GM10248 (cell line): Measurements from ENCODE around the gene PLEKHA7.
"Not testable (repeated sequence)": the region's sequence is repeated elsewhere in the genome, so short reads cannot be mapped to it uniquely, and the experiment has no call there.

Experiments
- CTCF ChIA-PET: fragments of 300-600 bp; sonication (Branson Sonifier 250); formaldehyde crosslinking; extraction: SDS; loops from one replicate; lab custom pipeline; 2021; ENCODE audit warnings: antibody characterized with exemption; lab: Yijun Ruan, JAX
- POLR2A ChIA-PET: fragments of 350-650 bp; sonication (Branson Sonifier 250); formaldehyde crosslinking; extraction: SDS; loops from one replicate; lab custom pipeline; 2020; ENCODE audit warnings: antibody characterized with exemption; lab: Yijun Ruan, JAX
- DNase-seq: peaks from one replicate; pipeline ENCODE4 v3.0.0; 2012; ENCODE audit errors: extremely low spot score
- TF ChIP-seq, protein P1 (sequence below): IDR thresholded peaks from 2 replicates; pipeline ENCODE4 v1.5.1; 2012; ENCODE audit warnings: mild to moderate bottlenecking, low read depth; ENCODE audit errors: extremely low read depth, missing control alignments, control extremely low read depth

The PLEKHA7 gene

DNA sequence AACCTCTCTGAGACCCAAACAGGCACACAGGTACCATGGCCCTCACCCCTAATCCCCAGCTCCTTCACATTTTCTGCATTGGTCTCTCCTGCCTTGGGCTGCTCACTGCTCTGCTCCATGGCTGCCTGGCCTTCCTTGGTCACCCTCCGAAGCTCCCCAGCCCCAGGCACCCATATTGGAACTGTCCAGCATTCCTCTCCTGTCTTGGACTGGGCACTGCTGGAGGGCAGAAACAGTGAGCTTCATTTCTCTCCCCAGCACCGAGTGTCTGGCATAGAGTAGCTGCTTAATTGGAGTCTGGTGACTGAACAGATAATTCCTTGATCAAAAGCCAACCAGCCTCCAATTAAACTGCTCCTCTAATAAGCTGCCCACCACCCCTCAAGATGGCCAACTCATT, 13.2 kb downstream of the PLEKHA7 start:
- CTCF ChIA-PET: interaction anchor here (0.9 to 1.9 kb wide), 7 partner anchors 10 to 62 kb away, joined by 3 to 7 read pairs (median 3); no protein-coding TSS in a partner anchor
- no peak for DNase-seq
- POLR2A ChIA-PET: no interaction called here
- TF ChIP-seq, protein P1, sequence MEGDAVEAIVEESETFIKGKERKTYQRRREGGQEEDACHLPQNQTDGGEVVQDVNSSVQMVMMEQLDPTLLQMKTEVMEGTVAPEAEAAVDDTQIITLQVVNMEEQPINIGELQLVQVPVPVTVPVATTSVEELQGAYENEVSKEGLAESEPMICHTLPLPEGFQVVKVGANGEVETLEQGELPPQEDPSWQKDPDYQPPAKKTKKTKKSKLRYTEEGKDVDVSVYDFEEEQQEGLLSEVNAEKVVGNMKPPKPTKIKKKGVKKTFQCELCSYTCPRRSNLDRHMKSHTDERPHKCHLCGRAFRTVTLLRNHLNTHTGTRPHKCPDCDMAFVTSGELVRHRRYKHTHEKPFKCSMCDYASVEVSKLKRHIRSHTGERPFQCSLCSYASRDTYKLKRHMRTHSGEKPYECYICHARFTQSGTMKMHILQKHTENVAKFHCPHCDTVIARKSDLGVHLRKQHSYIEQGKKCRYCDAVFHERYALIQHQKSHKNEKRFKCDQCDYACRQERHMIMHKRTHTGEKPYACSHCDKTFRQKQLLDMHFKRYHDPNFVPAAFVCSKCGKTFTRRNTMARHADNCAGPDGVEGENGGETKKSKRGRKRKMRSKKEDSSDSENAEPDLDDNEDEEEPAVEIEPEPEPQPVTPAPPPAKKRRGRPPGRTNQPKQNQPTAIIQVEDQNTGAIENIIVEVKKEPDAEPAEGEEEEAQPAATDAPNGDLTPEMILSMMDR: no peak

DNA sequence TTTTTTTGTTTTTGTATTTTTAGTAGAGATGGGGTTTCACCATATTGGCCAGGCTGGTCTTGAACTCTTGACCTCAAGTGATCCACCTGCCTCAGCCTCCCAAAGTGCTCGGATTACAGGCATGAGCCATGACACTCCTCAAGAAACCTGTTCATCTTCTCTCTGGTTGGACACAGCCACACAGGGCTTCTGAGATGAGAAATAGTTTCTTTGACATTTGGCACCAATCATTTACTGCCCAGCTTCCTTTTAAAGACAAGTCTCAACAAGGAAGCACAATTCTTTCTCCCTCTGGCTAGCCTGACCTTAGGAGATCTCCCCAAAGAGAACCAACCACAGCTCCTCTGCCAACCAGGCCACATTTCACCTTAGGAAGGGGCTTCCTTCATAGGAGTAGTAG, 14.0 kb downstream of the PLEKHA7 start:
- CTCF ChIA-PET: interaction anchor here (1.1 to 2.5 kb wide), 6 partner anchors 9 to 180 kb away, joined by 3 to 8 read pairs (median 4); no protein-coding TSS in a partner anchor

DNA sequence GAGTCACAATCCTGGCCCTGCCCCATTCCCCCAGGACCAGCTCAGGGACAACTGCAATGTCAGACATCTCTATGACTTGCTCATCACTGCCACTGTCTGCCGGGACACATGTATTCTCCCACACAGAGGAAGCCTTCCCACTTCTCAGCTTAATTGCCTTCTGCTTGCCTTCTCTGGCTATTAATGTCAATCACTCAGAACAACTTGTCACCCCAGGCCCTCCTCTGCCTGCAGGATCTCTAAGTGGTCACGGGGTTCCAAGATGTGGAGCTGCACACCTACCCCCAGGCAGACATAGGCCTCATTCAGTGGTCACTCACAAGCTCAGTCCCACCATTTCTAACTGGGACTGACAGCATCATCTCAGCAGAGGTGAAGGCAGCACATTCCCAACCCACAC, 15.1 kb downstream of the PLEKHA7 start:
- DNase-seq: no peak
- ChIA-PET POLR2A (no interaction called here), CTCF (interaction anchor here (0.9 to 2.5 kb wide), 8 partner anchors 8 to 214 kb away, joined by 3 to 8 read pairs (median 4); no protein-coding TSS in a partner anchor)
- TF ChIP-seq, protein P1: no peak

More for the DNA sequence above, 14.0 kb downstream of the PLEKHA7 start:
- DNase-seq, POLR2A ChIA-PET: not testable (repeated sequence)

DNA sequence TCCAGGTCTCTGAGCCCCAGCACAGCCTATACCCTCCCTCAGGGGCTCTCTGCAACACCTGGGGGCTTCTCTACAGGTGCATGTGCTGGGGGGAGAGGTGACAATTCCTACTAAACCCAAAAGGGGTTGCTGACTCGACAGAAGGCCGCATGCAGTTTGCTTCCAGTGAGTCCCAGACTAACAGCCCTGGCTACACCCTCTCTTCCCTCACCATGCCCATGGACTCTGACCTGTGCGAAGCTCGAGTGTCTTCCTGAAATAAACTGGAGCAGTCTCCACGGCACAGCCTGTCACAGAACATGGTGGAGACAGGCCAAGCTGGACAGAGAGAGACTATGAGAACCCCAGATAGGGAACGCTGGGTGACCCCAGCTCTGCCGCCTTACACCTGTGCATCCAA, 16.6 kb downstream of the PLEKHA7 start:
- CTCF ChIA-PET: interaction anchor here (1.0 to 1.5 kb wide), 3 partner anchors 9 to 17 kb away, joined by 3 to 4 read pairs (median 3); no protein-coding TSS in a partner anchor
- TF ChIP-seq, protein P1: no peak
- DNase-seq: no peak
- POLR2A ChIA-PET: no interaction called here

DNA sequence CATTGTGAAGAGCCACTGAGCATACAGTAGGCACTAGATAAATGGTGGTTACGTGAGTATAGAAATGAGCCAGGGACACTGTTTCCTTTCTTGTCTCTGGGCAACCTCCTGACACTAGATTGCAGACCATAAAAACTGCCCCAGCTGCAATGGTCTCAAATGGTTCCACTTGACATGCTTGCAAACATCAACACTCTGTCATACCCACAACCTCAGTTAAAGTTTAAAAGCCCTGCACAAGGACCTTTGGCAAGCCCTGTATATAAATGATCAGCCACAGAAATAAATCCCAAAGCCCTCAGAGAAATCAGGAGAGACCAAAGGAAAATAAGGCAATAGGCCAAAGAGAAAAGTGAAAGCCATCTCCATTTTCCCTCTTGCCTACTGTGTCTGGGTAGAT, 20.7 kb downstream of the PLEKHA7 start:
- DNase-seq: no peak
- ChIA-PET POLR2A (no interaction called here), CTCF (no interaction called here)
- TF ChIP-seq, protein P1: no peak

DNA sequence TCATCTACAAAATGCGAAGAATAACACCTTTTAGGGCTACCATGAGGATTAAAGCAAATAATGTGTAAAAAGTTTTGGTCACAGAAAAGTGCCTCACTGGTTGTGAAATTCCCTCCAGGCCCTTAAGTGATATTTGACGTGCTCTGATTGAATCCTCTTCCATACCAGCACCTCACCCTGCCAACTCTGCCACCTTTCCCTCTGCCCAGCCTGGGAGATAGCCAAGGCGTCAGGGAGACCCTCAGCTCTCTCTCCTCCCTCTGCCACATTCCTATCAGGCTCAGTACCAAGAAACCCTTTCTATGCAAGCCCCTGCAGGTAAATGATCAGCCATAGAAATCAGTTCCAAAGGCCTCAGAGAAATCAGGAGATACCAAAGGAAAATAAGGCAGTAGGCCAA, 21.4 kb downstream of the PLEKHA7 start:
- DNase-seq: no peak
- CTCF ChIA-PET: no interaction called here
- POLR2A ChIA-PET: no interaction called here
- TF ChIP-seq, protein P1: no peak

DNA sequence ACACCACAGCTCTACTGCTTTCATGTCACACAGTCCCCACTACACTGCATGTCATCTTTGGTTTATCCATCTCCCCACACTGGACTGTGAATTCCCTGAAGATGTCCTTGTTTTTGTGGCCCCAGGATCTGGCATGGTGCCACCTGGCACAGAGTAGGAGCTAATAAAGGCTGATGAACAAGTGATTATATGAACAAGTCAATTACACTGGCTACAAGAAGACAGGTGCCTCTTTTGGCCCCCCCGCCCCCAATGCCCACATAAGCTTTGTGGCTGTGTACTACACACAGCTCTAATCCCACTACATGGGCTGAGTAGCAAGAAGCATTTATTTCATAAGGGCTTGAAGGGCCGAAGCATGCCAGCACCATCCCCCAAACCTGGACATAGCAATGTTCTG, 24.7 kb downstream of the PLEKHA7 start:
- no peak for DNase-seq
- TF ChIP-seq, protein P1: no peak
- ChIA-PET POLR2A (no interaction called here), CTCF (interaction anchor here (0.9 to 1.6 kb wide), 8 partner anchors 8 to 204 kb away, joined by 3 to 6 read pairs (median 4); no protein-coding TSS in a partner anchor)
